ENCODE results near the gene LRRC15. TPM values are rescaled to one million over a fixed set of nuclear protein-coding genes. Genes with fewer than 3 reads are reported as not detected.

Gene LRRC15
- total RNA-seq, 4 donors from 2014 or later = 0.13 to 0.66 (median 0.34) TPM; not detected in 1

GRCh38 chr3:194312743-194313281, 56.7 kb downstream of the LRRC15 start:
- Histone ChIP-seq H3K36me3 (no peaks in the 10 kb centered on the region), H3K9me3 (no peaks in the 10 kb centered on the region), H3K4me1 (peaks cover 30 to 65% (median 59%) of the 10 kb centered on the region in 4 donors), H3K4me3 (peak overlapping the region in 1 of 4 donors; percentile 11), H3K27ac (replicated peaks in 1 of 4) (peak overlapping the region; percentile 67 to 81 (median 74)), H3K27me3 (peaks cover 0 to 4% (median 0%) of the 10 kb centered on the region in 4 donors)
- WGBS = 8% methylated on average over 16 of the region's 16 CpGs
- TF ChIP-seq EP300 (IDR thresholded peaks at IDR 0.05) (peak; percentile 9), POLR2A (IDR thresholded peaks at IDR 0.05; ENCODE audit: low read depth) (no peak), POLR2AphosphoS5 (IDR thresholded peaks at IDR 0.05) (peak; percentile 67 to 74)
- TF ChIP-seq, protein P1, sequence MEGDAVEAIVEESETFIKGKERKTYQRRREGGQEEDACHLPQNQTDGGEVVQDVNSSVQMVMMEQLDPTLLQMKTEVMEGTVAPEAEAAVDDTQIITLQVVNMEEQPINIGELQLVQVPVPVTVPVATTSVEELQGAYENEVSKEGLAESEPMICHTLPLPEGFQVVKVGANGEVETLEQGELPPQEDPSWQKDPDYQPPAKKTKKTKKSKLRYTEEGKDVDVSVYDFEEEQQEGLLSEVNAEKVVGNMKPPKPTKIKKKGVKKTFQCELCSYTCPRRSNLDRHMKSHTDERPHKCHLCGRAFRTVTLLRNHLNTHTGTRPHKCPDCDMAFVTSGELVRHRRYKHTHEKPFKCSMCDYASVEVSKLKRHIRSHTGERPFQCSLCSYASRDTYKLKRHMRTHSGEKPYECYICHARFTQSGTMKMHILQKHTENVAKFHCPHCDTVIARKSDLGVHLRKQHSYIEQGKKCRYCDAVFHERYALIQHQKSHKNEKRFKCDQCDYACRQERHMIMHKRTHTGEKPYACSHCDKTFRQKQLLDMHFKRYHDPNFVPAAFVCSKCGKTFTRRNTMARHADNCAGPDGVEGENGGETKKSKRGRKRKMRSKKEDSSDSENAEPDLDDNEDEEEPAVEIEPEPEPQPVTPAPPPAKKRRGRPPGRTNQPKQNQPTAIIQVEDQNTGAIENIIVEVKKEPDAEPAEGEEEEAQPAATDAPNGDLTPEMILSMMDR (IDR thresholded peaks at IDR 0.05) = no peak
- intact Hi-C loops (cut with DNase I) = loop anchor here (2.0 to 10.0 kb wide), 5 partner anchors 46 to 648 kb away; no protein-coding TSS in a partner anchor
- DNase-seq (ENCODE audit: extremely low spot score) = peak; percentile 95

DNA sequence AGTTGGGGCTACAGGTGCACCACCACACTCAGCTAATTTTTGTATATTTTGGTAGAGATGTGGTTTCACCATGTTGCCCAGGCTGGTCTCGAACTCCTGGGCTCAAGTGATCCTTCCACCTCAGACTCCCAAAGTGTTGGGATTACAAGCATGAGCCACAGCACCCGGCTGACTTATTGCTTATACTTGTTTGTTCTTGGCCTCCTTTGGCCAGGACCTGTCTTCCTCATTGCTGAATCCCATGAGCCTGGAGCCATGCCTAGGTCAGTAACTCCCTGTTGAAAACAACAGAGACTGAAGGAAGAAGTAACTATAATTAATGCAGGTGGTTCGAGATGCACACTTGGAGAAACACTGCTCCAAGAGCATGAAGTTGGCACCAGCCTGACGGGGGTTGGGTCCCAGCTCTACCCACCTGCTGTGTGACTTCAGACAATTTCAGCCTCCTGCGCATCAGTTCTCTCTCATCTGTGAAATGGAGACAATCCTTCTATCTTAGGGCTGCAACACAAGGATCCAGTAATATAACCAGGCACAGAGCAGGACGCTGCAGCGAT, 57.3 kb downstream of the LRRC15 start:
- Histone ChIP-seq H3K4me1 (peaks cover 30 to 65% (median 59%) of the 10 kb centered on the region in 4 donors), H3K27ac (replicated peaks in 1 of 4) (peak overlapping the region; percentile 67 to 81 (median 74)), H3K36me3 (no peaks in the 10 kb centered on the region), H3K9me3 (no peaks in the 10 kb centered on the region), H3K27me3 (peaks cover 0 to 4% (median 0%) of the 10 kb centered on the region in 4 donors), H3K4me3 (no peak overlapping the region)
- no peak for DNase-seq (ENCODE audit: extremely low spot score)
- intact Hi-C loops (cut with DNase I) = loop anchor here (2.0 to 10.0 kb wide), 5 partner anchors 45 to 647 kb away; no protein-coding TSS in a partner anchor
- WGBS = 46% methylated on average over 7 of the region's 7 CpGs
- TF ChIP-seq EP300 (IDR thresholded peaks at IDR 0.05) (no peak), POLR2AphosphoS5 (IDR thresholded peaks at IDR 0.05) (peak in 1 of 2 donors; percentile 63)
- TF ChIP-seq, protein P1 (IDR thresholded peaks at IDR 0.05) = no peak

DNA sequence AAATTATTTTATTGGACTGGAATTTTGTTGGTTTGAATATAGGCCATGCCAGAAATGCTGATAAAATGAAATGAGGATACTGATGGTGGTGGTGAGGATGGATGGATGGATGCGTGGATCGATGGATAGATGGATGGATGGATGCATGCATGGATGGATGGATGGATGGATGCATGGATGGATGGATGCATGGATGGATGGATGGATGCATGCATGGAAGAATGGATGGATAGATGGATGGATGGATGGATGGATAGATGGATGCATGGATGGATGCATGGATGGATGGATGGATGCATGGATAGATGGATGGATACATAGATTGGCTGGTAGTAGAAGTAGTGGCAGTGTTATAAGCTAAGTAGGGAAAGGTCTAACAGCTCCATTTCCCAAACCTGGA, 58.5 kb downstream of the LRRC15 start:
- 98% methylated on average over 2 of the region's 2 CpGs for WGBS
- no peak for DNase-seq (ENCODE audit: extremely low spot score)
- intact Hi-C loops (cut with DNase I) = loop anchor here (5.0 to 10.0 kb wide), 4 partner anchors 44 to 646 kb away; no protein-coding TSS in a partner anchor
- Histone ChIP-seq H3K4me1 (peaks cover 28 to 63% (median 54%) of the 10 kb centered on the region in 4 donors), H3K9me3 (no peaks in the 10 kb centered on the region), H3K27ac (replicated peaks in 1 of 4) (no peak overlapping the region), H3K36me3 (no peaks in the 10 kb centered on the region), H3K27me3 (no peaks in the 10 kb centered on the region), H3K4me3 (no peak overlapping the region)
- TF ChIP-seq POLR2A (IDR thresholded peaks at IDR 0.05; ENCODE audit: low read depth) (no peak), POLR2AphosphoS5 (IDR thresholded peaks at IDR 0.05) (no peak), EP300 (IDR thresholded peaks at IDR 0.05) (no peak)
- TF ChIP-seq, protein P1 (IDR thresholded peaks at IDR 0.05) = no peak

DNA sequence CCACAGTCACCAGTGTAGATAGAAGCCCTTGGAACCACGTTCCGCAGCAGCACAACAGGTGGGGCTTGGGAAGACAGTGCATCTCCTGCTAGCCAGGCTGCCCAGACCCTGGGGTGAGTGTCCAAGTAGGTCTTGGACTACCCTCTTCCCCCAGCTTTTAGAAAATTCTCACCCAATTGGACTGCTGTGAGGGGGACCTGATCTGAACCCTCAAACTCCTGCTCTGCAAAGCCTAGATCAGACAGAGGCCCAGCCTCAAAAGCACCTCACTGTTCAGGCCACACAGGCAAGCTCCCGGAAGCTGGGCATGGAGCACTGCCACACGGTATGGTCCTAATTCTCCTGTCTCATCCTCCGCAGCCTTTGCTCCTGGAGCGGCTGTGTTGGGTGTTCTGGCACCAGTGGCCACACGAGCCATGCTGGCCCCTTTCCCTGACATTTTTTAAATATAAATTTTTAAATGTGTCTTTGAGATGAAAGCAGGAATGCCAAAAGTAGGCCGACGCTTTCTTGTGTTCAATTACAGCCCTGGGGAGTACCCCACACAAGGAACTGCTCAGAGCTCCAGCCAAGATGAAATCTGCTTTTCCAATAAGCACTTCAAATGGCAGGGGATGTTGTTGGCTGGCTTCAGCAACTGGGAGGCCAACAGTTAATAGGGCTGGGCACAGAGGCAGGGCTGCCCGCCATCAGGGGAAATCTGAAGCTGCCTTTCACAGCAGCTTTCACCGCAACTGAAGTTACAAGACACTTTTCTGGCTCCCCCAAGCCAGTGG, 59.3 kb downstream of the LRRC15 start:
- DNase-seq (ENCODE audit: extremely low spot score) = no peak
- H3K27me3 ChIP-seq = no peaks in the 10 kb centered on the region
- H3K4me1 ChIP-seq = peaks cover 21 to 56% (median 47%) of the 10 kb centered on the region in 4 donors
- peak overlapping the region in 1 of 4 donors; percentile 51 for H3K27ac ChIP-seq (replicated peaks in 1 of 4)
- H3K36me3 ChIP-seq = no peaks in the 10 kb centered on the region
- H3K9me3 ChIP-seq = no peaks in the 10 kb centered on the region
- TF ChIP-seq EP300 (IDR thresholded peaks at IDR 0.05) (no peak), POLR2A (IDR thresholded peaks at IDR 0.05; ENCODE audit: low read depth) (no peak), POLR2AphosphoS5 (IDR thresholded peaks at IDR 0.05) (no peak)
- TF ChIP-seq, protein P1 (IDR thresholded peaks at IDR 0.05) = no peak
- 80% methylated on average over 11 of the region's 11 CpGs for WGBS
- no peak overlapping the region for H3K4me3 ChIP-seq
- intact Hi-C loops (cut with DNase I) = loop anchor here (5.0 to 10.0 kb wide), 4 partner anchors 43 to 645 kb away; no protein-coding TSS in a partner anchor
